ENCODE measurements around the gene BCAS2. TPM values are rescaled to one million over a fixed set of nuclear protein-coding genes. Genes with fewer than 3 reads are reported as not detected.
A peak's percentile ranks its signal among the peaks of the same experiment; 100 is the strongest.
"Not testable (repeated sequence)": the region's sequence is repeated elsewhere in the genome, so short reads cannot be mapped to it uniquely, and the experiment has no call there.

Gene BCAS2
- 59.6 and 60.0 TPM in 2 replicates for total RNA-seq (2014; rRNA removed; shearing (Covaris generic))
- polyA plus RNA-seq (2015; cell fraction: cytosol; rRNA removed), result 37.3 and 37.5 TPM in 2 replicates
- polyA plus RNA-seq (2015; cell fraction: nucleus; rRNA removed), result 13.8 and 19.7 TPM in 2 replicates

DNA sequence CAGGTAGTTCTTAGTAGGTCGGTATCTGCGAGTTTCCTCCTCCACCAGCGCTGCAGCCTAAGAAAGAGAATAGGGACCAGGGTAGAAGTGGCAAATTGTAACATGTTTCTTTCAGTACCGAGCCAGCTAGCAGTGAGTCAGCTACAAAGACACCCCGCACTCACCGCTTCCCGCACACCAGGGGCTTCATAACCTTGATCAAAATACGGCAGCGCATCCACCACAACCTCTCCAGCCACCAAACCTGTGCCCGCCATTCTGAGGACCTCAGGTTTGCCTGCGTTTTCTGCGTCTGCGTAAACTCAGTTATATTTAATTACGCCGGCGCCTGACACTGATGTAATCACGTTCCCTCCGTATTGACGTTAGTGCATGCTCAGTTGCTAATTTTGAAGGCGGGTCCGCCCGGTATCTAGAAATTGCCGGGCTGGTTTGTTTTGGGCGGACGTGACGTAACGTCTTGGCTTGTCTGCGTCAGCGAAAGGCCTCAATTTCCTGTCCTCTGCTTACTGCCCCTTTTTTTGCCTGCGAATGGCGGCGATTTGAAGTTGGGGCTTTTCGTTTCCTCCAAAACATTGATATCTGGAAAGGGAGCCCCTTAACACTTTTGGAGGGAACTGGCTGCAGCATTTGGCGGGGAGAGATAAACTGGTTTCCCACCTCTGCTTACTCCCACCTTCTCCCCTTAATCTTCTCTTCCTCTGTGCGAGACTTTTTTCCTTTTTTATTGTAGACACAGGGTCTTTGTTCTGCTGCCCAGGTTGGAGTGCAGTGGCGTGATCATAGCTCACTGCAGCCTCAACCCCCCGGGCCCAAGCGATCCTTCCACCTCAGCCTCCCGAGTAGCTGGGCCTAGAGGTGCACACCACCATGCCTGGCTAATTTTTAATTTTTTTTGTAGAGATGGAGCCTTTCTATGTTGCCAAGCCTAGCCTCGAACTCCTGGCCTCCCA lies at the start of gene BCAS2:
TSS of gene BCAS2 (minus strand) at position 281 of the 953 bp plus-strand sequence. CDS start at position 257, 24 bp downstream.
- peak; percentile 99 for DNase-seq (ENCODE audit: low read depth)

DNA sequence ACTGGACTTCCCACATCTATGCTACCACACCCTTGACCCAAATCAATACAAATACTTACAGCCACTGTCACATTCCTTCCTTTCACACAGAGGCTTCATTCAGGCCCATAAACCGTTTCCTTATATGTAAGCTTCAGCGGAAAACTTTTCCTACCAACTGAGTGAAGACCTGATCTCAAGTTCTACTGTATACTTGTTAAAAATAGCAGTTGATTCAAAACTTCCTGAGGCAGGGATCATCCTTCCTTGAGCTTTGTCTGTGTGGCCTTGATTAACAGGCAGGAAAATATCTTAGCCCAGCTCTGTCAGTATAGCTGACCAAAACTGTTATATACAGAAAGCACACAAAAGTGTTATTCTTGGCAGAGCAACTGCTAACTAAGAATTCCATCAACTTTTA lies 45.7 kb upstream of the BCAS2 start:
- DNase-seq (ENCODE audit: low read depth), result no peak

DNA sequence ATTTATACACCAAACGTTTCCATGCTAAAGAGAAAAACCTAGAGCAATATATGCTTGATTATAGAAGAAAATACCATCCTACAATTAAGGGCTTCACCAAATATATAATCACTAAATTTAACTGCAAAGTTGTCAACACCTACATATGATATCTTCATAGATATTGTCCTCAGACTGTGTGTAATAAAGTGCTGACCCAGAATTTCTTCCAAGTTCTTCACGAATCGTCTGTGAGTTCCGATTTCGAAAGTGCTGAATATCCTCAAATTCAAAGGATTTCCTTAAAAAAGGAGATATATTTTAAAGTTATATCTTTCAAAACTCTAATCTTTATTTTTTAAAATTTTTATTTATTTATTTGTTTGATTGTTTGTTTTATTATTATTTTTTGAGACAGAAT lies 41.9 kb upstream of the BCAS2 start:
- DNase-seq (ENCODE audit: low read depth), result no peak

DNA sequence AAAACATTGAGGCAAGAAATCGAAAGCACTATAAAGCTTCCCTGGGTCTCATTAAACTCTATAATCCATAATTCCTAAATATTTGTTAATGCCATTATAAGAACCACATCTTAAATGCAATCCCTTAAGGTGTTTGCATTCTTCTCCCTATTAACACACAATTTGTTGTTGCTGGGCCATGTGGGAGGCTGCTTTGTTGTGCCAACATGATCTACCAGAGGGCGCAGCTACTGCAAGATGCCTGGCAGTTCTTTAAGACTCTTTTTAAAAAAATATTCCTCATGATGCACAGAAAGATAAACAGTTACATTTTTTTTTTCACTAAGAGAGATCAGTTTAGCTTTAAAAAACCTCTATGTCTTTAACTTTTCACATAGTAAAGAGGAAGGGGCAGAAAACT lies 39.0 kb upstream of the BCAS2 start:
- DNase-seq (ENCODE audit: low read depth), result no peak

DNA sequence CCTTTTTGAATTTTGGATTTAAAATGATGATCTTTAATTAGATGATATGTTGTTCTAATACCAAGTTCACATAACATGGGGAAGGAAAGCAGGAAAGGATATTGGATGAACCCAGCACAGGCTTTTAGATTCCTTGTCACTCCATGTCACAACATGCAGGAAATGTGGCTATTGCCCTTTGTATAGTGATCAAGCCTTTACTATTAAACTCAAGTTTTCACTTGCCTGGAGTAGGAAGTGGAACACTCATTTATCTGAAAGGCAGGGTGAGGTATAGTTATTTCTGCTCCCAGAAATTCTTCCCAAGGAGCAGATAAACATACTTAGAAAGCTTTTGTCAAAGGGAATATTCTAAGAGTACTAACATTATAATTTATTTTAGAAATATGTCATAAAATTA lies 37.2 kb upstream of the BCAS2 start:
- no peak for DNase-seq (ENCODE audit: low read depth)

DNA sequence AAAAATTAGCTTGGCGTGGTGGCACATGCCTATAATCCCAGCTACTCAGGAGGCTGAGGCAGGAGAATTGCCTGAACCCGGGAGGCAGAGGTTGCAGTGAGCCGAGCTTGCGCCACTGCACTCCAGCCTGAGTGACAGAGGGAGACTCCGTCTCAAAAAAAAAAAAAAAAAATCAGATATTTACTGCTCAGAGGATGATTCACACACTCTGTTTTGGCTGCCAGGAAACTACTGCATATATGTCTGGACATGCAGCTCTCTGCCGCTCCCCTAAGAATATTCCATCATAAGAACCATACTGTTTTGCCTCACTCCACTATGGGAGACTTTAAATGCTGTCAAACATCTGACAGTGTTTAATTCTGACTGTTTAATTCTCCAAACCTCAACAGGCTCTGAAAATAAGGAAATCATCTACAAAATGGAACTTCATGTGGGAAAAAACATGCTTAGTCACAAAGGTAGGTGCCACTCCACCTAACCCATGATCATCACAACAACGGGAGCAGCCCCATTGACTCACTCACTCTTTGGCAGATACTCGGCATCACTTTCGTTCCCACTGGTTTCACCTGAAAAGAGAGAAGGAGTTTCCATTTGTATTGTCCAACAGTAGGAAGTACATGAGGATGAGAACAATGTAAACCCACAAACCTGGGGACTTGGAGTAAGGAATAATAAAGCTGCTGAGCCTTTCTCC lies 29.3 kb upstream of the BCAS2 start:
- peak; percentile 70 for DNase-seq (ENCODE audit: low read depth)

DNA sequence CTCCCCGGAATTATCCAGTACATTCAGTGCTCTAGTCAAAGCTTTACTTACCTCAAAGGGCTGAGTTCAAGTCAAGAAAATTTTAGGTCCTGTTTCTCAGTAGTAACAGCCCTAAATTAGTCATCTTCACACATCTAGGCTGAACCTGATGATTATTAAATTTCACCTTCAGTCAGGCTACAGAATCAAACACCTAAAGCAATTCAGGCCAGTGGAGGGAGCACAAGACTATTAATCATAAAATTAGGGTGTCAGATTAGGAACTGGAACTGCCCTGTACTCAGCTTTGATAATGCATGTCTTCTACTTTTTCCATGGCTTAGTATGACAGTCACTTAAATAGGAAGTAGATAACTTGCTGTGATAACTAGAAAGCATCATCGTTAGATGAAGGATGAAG lies 28.4 kb upstream of the BCAS2 start:
- no peak for DNase-seq (ENCODE audit: low read depth)

DNA sequence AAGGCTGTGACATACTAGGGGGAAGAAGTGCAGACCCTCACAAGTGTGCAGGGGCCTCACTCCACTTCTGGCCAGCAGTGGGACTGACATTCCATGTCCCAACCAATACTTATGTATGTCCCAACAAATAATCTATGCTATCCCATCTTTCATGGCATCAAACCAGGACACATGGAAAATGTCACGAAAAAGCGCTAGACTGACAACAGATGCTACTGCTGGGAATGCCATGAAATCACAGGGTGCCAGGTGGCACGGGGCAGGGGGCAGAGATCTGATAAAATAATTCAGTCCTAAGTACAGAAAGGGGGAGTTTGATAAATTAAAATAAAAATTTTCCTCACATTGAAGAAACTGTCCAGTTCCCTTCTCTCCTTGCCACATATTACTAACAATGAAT lies 27.6 kb upstream of the BCAS2 start:
- DNase-seq (ENCODE audit: low read depth), result no peak

DNA sequence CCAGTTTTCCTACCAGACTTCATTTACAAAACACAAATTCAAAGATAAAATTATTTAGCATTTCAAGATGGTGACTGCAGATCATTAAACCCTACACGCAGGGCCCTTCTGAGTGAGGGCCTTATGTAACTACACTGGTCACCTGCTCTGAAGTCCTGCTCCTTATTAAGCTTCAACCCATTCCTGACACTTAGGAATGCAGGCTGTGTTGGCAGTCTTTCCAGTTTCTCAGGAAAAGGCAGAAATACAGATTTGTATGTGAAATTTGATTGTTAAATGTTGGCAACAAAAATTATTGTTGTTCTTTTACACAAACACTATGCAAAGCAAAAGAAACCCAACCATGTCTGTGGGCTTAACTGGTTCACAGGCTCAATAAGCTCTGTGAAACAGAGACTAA lies 25.8 kb upstream of the BCAS2 start:
- no peak for DNase-seq (ENCODE audit: low read depth)

DNA sequence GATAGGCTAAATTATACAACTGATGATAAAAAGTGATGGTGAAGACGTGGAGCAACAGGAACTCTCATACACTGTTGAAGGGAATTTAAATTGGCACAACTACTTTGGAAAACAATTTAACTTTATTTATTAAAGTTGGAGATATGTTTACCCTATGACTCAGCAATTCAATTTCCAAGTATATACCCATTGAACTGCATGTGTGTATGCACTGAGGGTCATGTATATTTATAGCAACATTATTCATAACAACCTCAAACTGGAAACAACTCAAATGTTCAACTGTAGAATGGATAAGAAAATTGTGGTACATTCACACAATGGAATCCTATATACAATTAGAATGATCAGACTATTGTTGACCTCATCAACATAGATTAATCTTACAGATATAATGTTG lies 16.5 kb upstream of the BCAS2 start:
- no peak for DNase-seq (ENCODE audit: low read depth)

DNA sequence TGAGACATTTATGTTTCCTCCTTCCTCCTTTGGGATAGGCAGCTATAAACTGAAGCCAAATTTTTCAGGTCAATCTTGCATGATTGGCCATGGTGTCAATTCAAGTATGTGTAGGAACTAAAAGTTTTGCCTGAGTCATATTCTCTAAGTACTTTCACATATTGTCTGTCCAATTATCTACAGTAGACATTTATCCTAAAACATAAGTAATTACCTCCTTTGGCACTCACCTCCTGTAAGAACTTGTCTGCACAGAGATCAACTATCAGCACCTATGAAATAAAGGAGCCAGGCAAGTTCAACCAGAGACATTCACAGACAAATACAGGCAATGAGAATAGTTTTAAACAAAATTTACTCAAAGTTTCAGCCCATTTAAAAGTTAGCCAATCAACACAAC lies 14.2 kb upstream of the BCAS2 start:
- no peak for DNase-seq (ENCODE audit: low read depth)

DNA sequence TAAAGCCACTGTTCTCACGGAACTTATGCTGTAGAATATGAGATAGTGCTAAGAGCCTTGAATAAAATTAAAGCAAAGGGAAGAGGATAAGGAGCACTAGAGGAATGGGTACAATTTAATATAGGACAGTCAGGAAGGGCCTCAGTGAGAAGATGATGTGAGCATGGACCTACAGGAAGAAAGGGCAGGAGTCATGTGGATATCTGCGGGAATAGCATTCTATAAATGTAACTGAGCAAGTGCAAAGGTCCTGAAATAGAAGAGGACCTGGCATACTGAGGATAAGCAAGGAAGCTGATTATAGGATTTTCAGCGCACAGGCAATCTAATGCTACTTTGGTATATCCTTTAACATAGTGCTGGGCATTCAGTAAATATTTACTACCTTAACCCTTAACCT lies 12.6 kb upstream of the BCAS2 start:
- DNase-seq (ENCODE audit: low read depth), result no peak

DNA sequence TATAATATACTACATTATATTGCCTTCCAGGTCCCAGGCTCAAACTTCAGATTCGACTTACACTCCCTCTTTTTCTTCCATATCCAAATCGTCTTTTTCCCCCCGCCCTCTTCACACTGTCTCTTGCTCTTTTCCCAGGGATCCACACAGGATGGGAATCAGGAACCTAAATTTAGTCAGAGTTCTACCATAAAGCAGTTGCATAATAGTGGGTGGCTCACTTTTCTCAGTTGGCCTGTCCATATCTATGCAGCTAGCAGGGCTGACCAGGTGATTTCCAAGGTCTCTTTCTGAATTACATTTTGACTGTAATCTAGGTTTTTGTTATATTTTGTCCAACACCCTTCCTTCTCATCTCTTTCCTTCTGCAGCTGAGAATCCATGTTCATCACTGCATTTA lies 7.7 kb upstream of the BCAS2 start:
- no peak for DNase-seq (ENCODE audit: low read depth)

DNA sequence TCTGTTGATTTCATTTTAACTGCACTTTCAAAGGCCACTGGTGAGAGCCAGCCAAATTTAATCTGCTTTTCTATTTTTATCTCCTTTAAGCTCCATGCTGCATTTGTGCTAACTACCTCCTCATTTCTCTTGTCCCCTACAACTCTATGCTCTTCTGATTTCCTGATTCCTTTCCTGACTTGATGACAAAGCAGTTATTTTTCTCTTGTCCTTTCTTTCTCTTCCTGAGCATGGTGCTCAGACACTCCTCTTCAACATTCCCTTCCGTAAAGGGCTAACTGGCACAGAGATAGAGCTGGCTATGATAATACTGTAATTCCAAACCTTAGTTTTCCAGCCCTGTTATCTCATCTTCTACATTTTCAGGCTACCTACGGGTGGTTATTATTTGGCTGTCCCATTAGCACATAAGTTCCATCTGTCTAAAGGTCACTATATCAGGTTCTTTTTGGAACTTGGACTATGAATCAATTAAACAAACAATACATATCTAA lies 6.8 kb upstream of the BCAS2 start:
- DNase-seq (ENCODE audit: low read depth), result no peak

DNA sequence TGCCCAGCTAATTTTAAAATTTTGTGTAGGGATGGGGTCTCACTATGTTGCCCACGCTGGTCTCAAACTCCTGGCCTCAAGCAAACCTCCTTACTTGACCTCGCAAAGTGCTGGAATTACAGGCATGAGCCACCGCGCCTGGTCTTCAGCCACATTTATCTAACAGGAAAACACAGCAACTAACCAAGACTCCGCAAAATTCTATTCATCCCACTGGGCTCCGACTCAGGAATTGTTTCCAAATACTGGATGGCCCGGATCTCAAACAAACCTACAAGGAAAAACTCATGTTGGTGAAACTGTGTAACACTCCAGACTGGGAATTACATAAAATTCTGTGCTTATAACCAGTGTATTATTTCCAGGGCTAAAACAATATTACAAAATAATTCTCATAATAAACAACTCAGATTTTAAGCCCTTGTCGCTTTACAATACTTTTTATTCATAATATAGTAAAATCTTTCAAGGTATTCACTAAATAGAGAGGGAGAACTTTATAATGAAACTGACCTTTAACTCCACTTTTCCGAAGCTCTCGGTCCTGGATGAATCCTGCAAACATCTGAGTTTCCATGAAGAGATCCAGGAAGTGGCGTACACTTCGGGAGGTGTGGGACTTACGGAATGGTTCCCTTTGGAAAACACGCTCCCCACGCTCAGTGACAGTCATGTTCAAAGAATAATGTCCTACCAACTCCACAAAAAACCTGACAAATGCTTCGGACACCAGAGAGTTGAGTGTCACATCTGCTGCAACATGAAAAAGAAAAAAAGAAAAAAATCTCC lies 6.0 kb upstream of the BCAS2 start:
- no peak for DNase-seq (ENCODE audit: low read depth)

DNA sequence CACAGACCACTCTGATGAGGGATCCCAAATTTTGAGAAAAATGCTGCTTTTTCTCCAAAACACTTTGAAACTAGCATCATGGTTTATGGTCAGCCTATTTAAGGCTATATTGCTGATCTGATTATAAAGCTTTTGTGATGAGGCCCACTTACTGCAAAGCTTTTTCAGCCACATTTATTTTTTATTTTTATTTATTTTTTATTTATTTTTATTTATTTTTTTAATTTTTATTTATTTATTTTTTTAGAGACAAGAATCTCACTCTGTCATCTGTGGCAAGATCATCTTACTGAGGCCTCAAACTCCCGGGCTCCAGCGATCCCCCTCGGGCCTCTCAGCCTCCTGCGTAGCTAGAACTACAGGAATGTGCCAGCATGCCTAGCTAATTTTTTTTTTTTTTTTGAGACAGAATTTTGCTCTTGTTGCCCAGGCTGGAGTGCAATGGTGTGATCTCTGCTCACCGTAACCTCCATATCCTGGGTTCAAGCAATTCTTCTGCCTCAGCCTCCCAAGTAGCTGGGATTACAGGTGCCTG lies 5.2 kb upstream of the BCAS2 start:
- no peak for DNase-seq (ENCODE audit: low read depth)

DNA sequence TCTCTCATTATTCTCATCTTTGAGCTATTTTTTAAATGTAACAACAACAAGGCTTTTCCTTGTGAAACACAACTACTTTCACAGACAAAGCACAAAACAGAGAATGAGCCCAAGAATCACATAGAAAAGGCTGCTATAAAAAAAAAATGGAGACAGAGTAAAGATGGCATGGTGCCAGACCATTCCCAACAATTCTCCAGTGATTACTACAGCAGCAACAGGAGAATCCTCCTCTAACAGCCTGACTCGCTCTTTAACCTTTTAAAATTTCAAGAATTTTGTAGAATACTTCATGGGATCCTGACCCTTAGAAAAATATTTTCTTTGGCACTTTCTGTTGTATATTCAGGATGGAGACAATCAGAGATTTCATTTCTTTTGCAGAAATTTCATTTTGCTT lies 3.8 kb upstream of the BCAS2 start:
- DNase-seq (ENCODE audit: low read depth), result no peak

DNA sequence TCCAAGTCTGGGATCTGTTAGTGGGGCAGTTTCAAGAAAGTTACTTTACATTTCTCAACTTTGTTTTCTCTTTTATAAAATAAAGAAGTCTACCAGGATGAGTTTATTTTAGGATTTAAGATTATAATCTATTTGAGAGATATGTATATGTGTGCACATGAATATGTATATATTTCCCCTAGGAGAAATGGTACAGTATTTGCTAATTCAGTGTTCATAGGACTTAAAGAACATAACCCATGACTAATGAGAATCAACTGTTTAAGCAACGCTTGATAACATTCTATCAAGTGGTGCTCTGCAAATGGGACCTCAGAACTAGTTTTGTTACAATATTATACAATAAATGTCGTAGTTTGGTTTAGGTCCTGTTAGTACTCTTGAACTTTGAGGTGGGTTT lies 7.0 kb downstream of the BCAS2 start:
- no peak for DNase-seq (ENCODE audit: low read depth)

DNA sequence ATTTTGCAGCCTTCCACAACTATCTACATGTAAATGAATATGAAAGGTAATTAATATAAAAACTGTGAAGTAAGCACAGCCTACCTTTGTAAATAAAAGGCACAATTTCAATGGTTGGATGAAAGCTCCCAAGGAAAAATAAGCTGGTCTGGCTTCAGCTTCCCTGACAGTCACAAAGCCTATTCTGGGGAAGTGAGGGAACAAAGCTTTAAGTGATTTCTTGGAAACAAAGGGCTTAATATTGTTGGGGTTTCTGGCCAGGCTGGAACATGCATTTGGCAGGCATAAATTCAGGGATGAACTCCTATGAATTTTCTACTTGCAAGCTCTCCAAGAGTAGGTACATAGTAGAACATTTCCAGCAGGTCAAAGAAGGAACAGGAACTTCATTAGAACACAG lies 17.3 kb downstream of the BCAS2 start:
- DNase-seq (ENCODE audit: low read depth), result no peak

DNA sequence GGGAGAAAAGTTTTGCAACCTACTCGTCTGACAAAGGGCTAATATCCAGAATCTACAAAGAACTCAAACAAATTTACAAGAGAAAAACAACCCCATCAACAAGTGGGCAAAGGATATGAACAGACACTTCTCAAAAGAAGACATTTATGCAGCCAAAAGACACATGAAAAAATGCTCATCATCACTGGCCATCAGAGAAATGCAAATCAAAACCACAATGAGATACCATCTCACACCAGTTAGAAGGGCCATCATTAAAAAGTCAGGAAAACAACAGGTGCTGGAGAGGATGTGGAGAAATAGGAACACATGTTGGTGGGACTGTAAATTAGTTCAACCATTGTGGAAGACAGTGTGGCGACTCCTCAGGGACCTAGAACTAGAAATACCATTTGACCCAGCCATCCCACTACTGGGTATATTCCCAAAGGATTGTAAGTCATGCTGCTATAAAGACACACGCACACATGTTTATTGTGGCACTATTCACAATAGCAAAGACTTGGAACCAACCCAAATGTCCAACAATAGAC lies 18.4 kb downstream of the BCAS2 start:
- DNase-seq (ENCODE audit: low read depth), result not testable (repeated sequence)

DNA sequence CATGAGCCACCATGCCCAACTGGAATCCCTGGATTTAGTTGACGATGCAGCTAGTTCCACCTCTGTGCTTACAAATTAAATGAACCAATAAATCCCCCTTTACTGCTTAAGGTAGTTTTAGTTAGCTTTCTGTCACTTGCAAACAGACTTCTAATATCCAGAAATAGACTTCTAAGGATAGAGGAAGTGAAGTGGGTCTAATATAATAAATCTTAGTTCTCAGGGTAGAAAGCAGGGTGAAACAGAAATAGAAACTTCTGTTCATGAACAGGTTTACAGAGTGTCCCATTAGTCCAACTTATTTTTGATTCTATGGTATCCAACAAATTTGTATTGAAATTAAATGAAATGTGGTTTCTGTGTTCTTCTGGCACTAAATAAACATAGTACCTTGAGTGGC lies 20.1 kb downstream of the BCAS2 start:
- no peak for DNase-seq (ENCODE audit: low read depth)
